Stimulated activated CD8-positive, alpha-beta memory T cell treated with anti-CD3 and anti-CD28 coated beads, Interleukin-2, amount 100 ng/mL, for 48 hours (primary cell): ENCODE measurements around the gene KDF1.
A peak's percentile ranks its signal among the peaks of the same experiment; 100 is the strongest.
"Not testable (repeated sequence)": the region's sequence is repeated elsewhere in the genome, so short reads cannot be mapped to it uniquely, and the experiment has no call there.

Experiments used
- DNase-seq, 2 donors: peaks; one replicate each; pipeline ENCODE4 v3.0.0-alpha.2; 2020; ENCODE audit warnings: low read depth in 2 of 2

The KDF1 gene

DNA sequence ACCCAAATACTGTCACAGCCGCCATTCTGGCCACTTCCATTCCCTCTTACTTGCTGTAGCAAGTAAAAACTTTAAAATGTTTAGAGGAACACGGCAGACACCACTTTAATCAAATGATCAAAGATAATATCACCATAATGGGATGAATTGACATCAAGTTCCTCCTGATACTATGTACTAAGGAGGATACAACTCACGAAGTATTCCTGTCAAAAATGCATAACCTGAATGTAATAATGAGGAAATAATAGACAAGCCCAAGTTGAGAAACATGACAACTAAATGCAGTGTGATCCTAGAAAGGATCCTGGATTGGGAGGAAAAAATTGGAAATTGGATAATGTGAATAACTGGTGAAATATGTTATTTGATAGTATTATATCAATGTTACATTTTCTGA lies 3.9 kb downstream of the KDF1 start:
- no peak for DNase-seq

DNA sequence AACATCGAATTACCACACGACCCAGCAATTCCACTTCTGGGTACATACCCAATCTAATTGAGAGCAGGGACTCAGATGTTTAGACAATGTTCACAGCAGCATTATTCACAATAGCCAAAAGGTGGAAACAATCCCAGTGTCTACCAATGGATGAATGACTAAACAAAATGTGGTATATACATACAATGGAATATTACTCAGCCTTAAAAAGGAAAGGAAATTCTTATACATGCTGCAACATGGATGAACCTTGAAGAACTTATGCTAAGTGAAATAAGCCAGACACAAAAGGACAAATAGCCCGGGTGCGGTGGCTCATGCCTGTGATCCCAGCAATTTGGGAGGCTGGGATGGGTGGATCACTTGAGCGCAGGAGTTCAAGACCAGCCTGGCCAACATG lies 6.9 kb downstream of the KDF1 start:
- no peak for DNase-seq

DNA sequence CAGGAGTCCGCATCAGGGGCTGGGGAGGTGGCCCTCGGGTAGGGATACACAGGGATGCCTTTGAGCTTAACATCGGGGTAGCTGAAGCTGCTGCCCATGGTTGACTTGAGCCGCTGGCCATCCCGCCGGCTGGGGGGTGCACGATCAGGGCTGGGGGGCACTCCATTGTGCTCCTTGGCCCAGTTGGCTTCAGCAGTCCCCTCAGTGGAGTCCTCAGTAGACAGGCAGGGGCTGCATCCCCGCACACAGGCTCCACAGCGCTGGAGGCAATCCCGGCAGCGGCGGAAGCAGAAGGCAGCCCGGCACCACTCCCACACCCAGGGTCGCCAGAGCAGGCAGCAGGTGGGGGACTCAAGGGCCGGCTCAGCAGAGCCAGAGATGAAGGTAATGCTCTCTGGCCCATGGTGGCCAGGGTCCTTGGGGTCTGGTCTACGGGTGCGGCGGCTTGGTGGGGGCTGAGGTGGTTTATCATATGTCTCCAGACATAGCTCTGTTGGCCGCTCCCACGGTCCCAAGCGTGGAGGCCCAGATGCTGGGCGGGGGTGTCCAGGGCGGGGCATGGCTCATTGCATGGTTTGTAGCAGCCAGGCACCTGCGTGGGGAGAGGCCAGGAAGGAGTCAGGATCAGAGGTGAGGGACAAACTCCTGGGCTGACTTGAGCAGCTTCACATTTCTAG lies 8.3 kb downstream of the KDF1 start:
- no peak for DNase-seq

DNA sequence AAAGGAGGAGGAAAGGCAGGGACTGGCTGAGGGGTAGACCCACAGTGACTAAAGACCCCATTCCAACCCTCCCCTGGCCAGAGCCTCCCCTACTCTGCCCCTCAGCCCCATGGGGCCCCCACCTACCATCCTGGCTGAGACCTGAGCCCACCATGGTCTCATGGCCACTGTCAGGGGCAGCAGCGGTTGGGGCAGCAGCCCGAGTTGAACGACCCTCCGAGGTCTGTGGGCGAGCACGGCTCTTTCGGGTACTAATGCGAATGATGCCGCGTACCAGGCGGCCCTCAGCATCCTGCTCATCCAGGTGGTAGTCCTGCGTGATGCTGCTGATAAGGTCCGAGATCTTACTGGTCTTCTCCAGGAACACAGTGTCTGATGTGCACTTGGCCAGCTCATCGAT lies 9.1 kb downstream of the KDF1 start:
- no peak for DNase-seq

DNA sequence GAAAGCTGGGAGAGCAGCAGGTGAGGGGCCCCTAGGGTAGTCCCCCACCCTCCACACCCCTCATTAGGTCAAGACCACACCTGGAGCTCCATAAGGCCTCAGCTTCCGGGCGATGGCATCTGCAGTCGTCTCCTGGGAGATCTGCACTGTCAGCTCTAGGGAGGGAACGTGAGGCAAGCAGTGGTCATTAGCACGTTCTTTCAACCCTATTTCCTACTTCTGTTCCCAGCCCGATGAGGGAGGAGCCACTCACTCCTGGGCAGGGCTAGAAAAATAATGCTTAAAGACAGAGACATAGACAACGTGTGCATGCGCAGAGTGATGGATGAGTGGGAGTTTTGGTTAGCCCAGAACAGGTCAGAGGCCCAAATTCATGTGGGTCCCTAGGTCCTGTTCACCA lies 9.7 kb downstream of the KDF1 start:
- DNase-seq, result no peak

DNA sequence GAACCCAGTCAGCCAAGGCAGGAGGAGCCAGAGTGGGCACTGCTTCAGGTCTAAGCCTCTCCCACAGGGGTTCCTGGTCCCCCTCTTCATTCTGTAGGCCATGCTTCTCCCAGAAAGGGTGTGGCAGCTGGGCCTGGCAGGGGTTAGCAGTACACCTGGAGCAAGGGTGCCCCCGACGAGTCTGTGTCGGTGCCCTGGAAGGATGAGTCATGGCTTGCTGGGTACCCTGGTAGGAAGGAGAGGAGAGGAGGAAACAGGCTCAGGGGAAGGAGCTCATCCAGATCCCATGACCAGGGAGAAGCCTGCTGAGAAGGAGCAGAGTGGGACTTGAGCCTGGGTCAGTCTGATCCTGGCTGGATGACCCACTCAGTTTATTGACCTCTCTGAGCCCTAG lies 10.3 kb downstream of the KDF1 start:
- no peak for DNase-seq

DNA sequence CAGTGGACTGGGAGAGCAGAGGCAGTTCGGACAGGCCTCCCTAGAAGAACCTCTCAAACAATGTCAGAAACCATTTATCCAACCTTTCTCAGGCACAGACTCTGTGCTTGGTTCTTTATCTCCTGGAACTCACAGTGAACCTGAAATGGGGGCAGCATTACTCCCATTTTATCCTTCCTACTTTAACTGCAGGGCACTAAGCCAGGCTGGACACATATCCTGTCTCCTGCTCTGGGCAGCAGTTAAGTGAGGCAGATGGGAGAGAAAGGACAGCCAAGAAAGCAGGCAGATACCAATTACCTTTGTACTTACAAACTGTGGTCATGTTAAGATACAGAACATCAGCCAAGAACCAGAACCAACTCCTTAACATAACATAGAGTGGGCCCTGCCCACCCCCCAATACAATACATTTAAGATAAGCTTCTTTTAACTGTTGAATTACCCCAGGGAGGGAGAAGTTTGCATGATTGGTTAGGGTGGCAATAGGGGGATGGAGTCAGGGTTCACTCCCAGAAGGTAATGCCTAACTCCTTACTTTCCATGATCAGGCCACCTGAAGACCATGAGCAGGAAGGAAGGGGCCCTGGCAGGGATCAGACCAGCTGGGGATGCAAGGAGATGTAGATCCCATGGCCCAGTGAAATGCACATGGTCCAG lies 10.9 kb downstream of the KDF1 start:
- no peak for DNase-seq

DNA sequence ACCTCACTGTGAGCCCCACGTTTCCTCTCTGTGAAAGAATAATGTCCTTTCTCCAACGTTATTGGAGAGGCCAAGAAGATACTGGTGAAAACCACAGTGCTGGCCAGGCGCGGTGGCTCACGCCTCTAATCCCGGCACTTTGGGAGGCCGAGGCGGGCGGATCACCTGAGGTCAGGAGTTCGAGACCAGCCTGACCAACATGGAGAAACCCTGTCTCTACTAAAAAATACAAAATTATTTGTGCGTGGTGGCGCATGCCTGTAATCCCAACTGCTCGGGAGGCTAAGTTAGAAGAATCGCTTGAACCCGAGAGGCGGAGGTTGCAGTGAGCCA lies 11.6 kb downstream of the KDF1 start:
- not testable (repeated sequence) for DNase-seq

DNA sequence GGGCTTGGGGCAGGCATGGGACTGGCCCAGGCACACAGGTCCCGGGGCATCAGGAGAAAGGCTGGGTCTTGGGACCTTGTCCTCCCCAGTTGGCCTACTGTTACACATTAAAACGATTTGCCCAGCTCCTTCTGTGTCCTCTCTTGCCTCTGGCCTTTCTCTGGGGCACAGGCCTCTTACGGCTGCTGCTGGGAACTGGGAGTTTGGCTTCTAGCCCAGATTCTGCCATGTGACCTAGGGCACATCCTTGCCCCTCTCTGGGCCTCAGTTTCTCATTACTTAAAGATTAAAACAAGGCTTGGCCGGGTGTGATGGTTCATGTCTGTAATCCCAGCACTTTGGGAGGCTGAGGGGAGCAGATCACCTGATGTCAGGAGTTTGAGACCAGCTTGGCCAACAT lies 14.0 kb downstream of the KDF1 start:
- no peak for DNase-seq

DNA sequence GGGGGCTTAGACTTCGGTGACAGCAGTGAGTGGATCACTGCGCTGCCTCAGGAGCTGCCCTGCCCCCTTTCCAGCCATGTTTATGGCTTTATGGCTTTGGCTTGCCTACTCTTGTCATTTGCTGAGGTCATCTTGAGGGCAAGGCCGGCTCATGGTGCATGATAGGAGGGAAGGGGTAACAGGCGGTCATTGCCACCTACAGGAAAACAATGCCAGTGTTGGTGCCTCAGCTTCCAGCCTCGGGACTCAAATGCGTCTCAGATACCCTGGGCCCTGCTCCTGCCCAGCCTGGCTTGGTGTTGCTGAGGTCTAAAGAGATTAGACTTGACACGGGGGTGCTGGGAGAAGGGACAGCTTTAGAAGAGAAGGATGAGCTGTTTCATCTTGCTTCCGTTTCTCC lies 14.5 kb downstream of the KDF1 start:
- no peak for DNase-seq

DNA sequence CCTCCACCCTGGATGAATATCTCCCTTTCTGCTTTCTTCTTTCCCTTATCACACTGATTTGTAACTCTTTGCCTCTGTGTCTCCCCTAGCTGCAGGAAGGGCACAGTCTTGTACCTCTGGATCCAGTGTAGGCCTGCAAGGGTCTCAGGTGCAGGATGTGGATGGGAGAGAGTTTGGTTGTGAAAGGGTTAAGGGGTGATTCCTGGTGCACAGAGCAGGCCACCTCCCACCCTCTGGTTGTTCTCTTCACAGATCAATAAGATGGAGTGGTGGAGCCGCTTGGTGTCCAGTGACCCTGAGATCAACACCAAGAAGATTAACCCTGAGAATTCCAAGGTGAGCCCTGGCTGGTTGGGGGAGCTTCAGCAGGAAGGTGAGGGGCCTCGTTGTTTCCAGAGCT lies 15.1 kb downstream of the KDF1 start:
- DNase-seq, result no peak

DNA sequence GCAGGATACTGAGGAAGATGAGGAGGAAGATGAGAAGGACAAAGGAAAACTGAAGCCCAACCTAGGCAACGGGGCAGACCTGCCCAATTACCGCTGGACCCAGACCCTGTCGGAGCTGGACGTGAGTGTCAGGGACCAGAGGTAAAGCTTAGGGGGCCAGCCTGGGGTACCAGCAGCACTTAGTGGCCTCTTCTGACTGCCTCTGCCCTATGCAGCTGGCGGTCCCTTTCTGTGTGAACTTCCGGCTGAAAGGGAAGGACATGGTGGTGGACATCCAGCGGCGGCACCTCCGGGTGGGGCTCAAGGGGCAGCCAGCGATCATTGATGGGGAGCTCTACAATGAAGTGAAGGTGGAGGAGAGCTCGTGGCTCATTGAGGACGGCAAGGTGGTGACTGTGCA lies 17.6 kb downstream of the KDF1 start:
- DNase-seq, result no peak

DNA sequence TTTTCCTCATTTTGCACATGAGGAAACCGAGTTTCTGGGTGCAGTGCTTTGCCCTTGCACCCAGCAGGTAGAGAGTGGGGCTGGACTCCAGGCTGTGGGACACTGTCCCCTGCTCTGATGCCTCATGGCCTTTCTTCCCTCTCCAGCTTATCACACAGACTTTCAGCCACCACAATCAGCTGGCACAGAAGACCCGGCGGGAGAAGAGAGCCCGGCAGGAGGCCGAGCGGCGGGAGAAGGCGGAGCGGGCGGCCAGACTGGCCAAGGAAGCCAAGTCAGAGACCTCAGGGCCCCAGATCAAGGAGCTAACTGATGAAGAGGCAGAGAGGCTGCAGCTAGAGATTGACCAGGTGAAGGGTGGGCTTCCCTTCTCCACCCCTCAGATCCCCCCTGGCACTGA lies 19.0 kb downstream of the KDF1 start:
- DNase-seq, result no peak

DNA sequence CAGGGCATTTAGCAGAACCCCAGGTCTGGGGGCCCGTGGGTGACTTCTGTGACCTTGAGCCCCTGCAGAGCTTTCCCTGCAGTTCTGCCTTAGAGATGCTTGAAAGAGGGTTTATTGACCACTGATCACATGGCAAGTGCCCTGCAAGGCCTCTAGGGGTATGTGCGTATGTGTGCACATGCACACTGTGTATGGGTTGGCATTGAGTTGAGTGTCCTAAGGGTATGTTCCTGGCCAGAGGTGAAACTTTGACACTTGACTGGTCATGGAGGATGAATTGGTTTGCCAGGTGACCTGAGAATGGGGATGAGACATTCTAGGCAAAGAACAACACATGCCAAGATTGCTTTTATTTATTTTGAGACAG lies 21.6 kb downstream of the KDF1 start:
- DNase-seq, result no peak

DNA sequence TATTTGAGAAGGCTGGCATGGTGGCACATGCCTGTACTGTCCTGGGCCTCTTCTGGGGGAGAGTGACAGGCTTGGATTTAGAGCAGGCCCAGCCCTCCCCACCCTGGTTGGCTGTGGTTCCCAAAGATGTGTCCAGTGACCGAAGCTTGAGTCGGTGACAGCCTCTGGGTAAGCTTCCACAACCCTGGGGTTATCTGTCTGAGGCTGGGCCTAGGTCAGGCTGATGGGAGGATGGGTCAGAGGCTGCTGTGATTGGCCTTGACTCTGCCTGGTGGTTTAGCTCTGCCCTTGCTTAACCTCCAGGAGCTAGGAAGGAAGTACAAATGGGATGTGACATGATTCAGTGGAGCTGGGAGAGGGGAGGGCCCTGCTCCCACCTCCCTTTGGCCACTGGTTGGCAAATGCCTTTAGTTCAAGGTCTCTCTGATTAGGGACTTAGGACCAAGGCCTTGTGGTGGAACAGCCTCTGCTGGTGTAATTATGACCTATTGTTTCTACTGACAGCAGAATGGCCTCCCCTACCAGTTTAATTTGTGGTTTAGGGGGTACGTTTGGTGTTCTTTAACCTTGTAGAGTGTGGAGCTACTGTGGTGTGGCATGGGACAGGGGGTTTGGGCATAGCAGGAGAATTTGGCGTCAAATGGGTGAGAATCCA lies 22.1 kb downstream of the KDF1 start:
- DNase-seq, result no peak

DNA sequence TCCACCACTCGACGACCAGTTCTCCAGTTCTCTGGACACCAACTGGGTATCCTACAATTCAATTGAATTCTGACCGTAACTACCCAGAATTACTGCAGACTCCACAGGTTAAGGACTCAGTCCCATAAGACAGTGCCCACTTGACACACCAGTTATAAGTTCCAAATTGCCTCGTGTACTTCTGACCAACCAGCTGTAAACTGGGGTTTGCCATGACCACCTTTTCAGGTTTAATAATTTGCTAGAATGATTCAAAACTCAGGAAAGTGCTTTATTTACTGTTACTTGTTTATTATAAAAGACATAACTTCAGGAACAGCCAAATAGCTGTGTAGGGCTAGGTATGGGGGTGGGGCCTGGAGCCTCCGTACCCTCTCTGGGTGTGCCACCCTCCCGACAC lies 23.4 kb downstream of the KDF1 start:
- DNase-seq, result no peak

DNA sequence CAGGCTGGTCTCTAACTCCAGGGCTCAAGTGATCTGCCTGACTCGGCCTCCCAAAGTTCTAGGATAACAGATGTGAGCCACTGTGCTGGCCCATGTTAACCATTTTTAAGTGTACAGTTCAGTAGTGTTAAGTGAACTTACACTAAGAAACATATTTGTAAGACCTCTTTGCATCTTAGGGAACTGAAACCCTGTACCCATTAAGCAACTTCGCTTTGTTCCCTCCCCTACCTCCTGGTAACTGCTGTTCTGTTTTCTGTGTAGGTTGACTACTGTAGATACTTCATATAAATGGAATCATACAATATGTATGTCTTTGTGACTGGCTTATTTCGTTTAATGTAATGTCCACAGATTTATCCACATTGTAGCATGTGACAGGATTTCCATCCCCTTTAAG lies 27.7 kb downstream of the KDF1 start:
- no peak for DNase-seq

DNA sequence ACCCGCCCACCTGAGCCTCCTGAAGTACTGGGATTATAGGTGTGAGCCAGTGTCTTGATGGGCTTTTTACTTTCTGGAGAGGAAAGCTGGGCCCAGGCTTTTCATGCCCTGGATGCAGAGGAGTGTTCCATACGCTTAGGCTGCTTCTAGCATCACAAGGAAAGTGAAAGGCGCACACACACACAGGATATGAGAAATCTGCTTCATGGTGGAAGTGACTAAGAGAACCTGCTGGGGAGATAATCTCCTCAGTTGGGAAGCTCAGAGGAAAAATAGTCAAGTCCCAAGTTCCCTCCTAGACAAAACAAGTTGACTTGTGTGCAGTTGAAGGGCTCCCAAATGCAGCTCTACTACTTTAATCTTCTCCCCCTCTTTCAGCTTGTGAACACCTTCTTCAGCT lies 36.6 kb downstream of the KDF1 start:
- no peak for DNase-seq

DNA sequence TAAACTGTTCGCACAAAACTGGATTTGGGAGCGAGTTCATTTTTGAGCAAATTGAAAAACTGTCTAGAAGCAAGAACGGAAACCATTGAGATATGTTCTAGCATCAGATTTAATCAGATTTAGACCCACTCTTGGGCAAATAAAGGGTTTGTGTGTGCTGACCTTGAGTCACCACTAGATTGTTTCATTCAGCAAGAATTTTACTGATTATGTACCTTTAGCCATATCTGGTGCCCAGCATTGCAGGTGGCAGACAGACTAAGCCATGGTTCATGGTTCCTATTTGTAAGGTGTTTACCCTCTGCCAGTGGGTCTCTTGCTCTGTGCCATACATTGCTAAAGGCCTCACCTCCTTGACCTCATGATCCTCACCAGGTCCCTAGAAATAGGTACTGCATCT lies 37.4 kb downstream of the KDF1 start:
- no peak for DNase-seq

DNA sequence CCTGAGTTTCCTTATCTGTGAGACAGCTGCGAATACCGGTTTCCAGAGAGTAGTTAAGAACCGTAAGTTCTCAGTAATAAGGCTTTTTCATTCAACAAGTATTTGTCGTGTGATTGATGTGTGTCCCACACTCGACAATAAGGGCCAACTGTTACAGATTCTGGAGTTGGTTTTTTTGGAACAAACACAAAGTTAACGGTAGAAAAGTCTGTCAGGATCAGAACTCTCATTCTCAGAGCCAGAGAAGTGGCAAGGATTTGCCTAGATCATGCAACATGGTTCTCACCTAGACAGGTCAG lies 37.9 kb downstream of the KDF1 start:
- DNase-seq, result no peak

DNA sequence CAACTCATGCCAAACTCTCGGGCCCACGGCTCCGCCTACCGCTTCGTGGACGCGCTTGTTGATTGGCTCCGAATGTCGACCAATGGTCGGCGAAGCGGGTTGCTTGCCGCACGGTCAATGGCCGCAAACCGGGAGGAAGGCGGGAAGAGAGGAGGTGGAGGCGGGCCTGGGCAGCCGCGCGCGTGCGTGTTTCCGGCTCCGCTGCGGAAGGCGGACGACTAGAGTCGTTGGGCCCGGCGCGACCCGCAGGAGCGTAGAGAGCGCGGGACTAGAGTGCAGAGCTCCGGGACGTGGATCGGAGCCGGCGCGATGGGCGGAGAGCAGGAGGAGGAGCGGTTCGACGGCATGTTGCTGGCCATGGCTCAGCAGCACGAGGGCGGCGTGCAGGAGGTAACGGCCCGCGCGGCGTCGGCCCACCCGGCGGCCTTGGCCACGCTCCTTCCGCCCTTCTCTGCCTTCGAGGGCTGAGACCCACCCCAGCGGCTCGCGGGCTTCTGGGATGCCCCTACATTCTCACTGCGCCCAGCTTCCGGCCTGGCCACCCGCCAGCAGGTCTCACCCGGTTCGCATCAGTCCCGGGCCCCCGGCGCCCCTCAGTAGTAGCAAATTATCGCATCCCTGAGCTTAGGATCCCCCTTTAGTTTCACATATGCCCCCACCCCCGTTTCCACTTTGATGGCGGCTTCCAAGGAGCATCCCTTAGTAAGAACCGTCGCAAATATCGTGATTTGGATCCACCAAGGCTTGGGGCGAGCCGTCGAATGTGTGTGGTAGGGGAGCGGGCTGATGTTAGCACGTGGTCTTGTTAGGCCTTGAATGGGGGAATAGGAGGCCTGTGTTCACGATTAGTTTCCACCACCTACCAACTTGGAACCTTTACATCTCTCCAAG lies 38.5 kb downstream of the KDF1 start, which contains the start of gene NUDC:
TSS of gene NUDC (plus strand) at position 204 of the 891 bp plus-strand sequence. CDS start at position 310, 106 bp downstream.
- DNase-seq, result peak; percentile 94 to 95

DNA sequence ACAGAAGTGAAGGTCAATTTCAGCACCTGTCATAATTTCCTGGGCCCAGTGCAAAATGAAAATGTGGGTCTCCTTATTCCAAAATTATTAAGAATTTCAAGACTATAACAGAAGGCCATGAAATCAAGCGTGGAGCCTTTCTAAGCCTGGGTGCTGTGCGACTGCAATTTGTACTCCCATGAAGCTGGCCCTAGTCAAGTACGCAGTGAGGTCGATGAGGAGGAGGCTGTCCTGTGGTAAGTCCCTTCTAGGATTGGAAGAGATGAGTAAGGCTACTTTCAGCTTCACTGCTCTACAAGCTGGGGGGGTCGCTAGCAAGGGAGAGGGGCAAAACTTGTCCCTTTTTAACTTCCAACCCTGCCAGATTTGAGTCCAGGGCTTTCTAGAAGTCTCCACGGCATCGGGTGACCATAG lies 39.1 kb downstream of the KDF1 start:
- DNase-seq, result no peak
